ENCODE results near the gene LIN7A.
"Not testable (repeated sequence)": the region's sequence is repeated elsewhere in the genome, so short reads cannot be mapped to it uniquely, and the experiment has no call there.

The LIN7A gene

GRCh38 chr12:80917651-80918050, 20.1 kb downstream of the LIN7A start:
- DNase-seq: no peak

GRCh38 chr12:80912901-80913770, 24.6 kb downstream of the LIN7A start:
- no peak for DNase-seq

- DNase-seq: no peak
These were observed 28.4 kb downstream of the LIN7A start for GRCh38 chr12:80909370-80909769.

GRCh38 chr12:80902711-80903110, 35.0 kb downstream of the LIN7A start:
- DNase-seq: no peak

- no peak for DNase-seq
These were observed 36.1 kb downstream of the LIN7A start for GRCh38 chr12:80901661-80902060.

GRCh38 chr12:80895240-80895639, 42.5 kb downstream of the LIN7A start:
- no peak for DNase-seq

- no peak for DNase-seq
These were observed 43.6 kb downstream of the LIN7A start for GRCh38 chr12:80894179-80894578.

- no peak for DNase-seq
These were observed 44.9 kb downstream of the LIN7A start for GRCh38 chr12:80892597-80893445.

GRCh38 chr12:80884651-80885050, 53.1 kb downstream of the LIN7A start:
- DNase-seq: no peak

GRCh38 chr12:80881106-80881505, 56.6 kb downstream of the LIN7A start:
- no peak for DNase-seq

- DNase-seq: not testable (repeated sequence)
These were observed 59.3 kb downstream of the LIN7A start for GRCh38 chr12:80878452-80878851.

- DNase-seq: no peak
These were observed 59.9 kb downstream of the LIN7A start for GRCh38 chr12:80877721-80878265.

GRCh38 chr12:80872053-80872452, 65.7 kb downstream of the LIN7A start:
- no peak for DNase-seq

GRCh38 chr12:80869264-80869663, 68.5 kb downstream of the LIN7A start:
- DNase-seq: no peak

GRCh38 chr12:80868576-80868975, 69.2 kb downstream of the LIN7A start:
- DNase-seq: no peak

GRCh38 chr12:80867941-80868340, 69.8 kb downstream of the LIN7A start:
- no peak for DNase-seq

- DNase-seq: no peak
These were observed 73.5 kb downstream of the LIN7A start for GRCh38 chr12:80864046-80864735.

GRCh38 chr12:80862531-80862930, 75.2 kb downstream of the LIN7A start:
- DNase-seq: no peak

- no peak for DNase-seq
These were observed 75.9 kb downstream of the LIN7A start for GRCh38 chr12:80861641-80862378.

- DNase-seq: no peak
These were observed 76.8 kb downstream of the LIN7A start for GRCh38 chr12:80860928-80861327.

- DNase-seq: no peak
These were observed 77.5 kb downstream of the LIN7A start for GRCh38 chr12:80860206-80860605.

GRCh38 chr12:80858356-80858755, 79.4 kb downstream of the LIN7A start:
- DNase-seq: no peak

All from activated CD4-positive, alpha-beta T cell treated with anti-CD3 and anti-CD28 coated beads, Interleukin-2, amount 50 U/mL, for 48 hours (primary cell).